ENCODE measurements around the gene DCLK1.

GRCh38 chr13:36163286-36163685 is 32.1 kb upstream of the DCLK1 start:
- no peak for TF ChIP-seq POLR2A (IDR thresholded peaks at IDR 0.05; ENCODE audit: low read length)
- TF ChIP-seq GATA1 (IDR thresholded peaks at IDR 0.05; ENCODE audit: low read depth, low read length): no peak

Measured in erythroblast (primary cell).